Right atrium auricular region (tissue), 2 donors: ENCODE results near the gene TRPC4. TPM values are rescaled to one million over a fixed set of nuclear protein-coding genes. Genes with fewer than 3 reads are reported as not detected.

Source experiments
- DNase-seq: peaks from one replicate; pipeline ENCODE4 v3.0.0-alpha.2; 2019; ENCODE audit warnings: low spot score
- H3K27ac ChIP-seq, 2 donors: fragments of 200-600 bp; sonication (generic); 1 replicate in 1 of 2; 2 replicates in 1 of 2; pipeline ENCODE4 v1.5.1; 2016 to 2019
- H3K27me3 ChIP-seq, 2 donors: fragments of 200-600 bp; sonication (generic); one replicate each; pipeline versions ENCODE4 v1.5.1 to v1.6.0; 2017 to 2019
- H3K36me3 ChIP-seq: fragments of 200-600 bp; sonication (generic); one replicate; pipeline ENCODE4 v1.5.1; 2016
- H3K4me1 ChIP-seq, 2 donors: fragments of 200-600 bp; sonication (generic); one replicate each; pipeline versions ENCODE4 v1.5.1 to v1.6.0; 2017 to 2019
- H3K4me3 ChIP-seq, 2 donors: fragments of 200-600 bp; sonication (generic); 1 replicate in 1 of 2; 2 replicates in 1 of 2; pipeline ENCODE4 v1.5.1; 2017 to 2019; ENCODE audit warnings: mild to moderate bottlenecking in 1 of 2, moderate library complexity in 1 of 2
- H3K9me3 ChIP-seq, 2 donors: fragments of 200-600 bp; sonication (generic); one replicate each; pipeline ENCODE4 v1.5.1; 2019
- total RNA-seq, 2 donors: library from RNA; depleted of rRNA; stranded (reverse); fragments of >200 nt; gene quantifications; one replicate each; pipeline ENCODE4 v1.1.0, GENCODE V29; 2016
- TF ChIP-seq, protein P1 (sequence below), 2 donors: fragments of 200-600 bp; sonication (generic); IDR thresholded peaks; one replicate each; pipeline ENCODE4 v1.5.1; 2019; ENCODE audit warnings: antibody characterized with exemption in 2 of 2

Gene TRPC4
- total RNA-seq, 2 donors from 2014 or later: 0.48 to 1.7 TPM

DNA sequence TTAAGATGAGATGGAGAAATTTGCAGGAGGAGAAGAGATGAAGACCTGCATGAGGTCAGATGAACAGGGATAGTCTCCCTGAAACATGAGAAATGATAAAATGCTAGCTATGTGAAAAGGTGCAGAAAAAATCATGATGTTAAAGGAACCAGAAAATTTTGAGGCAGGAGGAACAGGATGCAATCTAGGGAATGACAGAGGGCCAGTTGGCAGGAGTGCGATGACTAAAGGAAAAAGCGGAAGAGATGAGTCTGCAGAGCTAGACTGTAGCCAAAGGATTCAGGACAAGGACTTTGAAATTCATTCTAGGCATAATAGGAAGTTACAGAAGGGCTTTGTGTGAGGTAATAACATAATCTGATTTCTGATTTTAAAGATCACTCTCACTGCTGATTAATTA lies 77.9 kb downstream of the TRPC4 start:
- no peaks in the 10 kb centered on the region for H3K27me3 ChIP-seq
- TF ChIP-seq, protein P1, sequence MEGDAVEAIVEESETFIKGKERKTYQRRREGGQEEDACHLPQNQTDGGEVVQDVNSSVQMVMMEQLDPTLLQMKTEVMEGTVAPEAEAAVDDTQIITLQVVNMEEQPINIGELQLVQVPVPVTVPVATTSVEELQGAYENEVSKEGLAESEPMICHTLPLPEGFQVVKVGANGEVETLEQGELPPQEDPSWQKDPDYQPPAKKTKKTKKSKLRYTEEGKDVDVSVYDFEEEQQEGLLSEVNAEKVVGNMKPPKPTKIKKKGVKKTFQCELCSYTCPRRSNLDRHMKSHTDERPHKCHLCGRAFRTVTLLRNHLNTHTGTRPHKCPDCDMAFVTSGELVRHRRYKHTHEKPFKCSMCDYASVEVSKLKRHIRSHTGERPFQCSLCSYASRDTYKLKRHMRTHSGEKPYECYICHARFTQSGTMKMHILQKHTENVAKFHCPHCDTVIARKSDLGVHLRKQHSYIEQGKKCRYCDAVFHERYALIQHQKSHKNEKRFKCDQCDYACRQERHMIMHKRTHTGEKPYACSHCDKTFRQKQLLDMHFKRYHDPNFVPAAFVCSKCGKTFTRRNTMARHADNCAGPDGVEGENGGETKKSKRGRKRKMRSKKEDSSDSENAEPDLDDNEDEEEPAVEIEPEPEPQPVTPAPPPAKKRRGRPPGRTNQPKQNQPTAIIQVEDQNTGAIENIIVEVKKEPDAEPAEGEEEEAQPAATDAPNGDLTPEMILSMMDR (IDR thresholded peaks at IDR 0.05): no peak
- no peak overlapping the region for H3K27ac ChIP-seq
- no peak overlapping the region for H3K4me3 ChIP-seq
- no peak for DNase-seq
- no peaks in the 10 kb centered on the region for H3K36me3 ChIP-seq
- H3K9me3 ChIP-seq: no peaks in the 10 kb centered on the region
- H3K4me1 ChIP-seq: no peaks in the 10 kb centered on the region

- Histone ChIP-seq H3K4me3 (no peak overlapping the region), H3K9me3 (no peaks in the 10 kb centered on the region), H3K36me3 (no peaks in the 10 kb centered on the region), H3K27ac (no peak overlapping the region), H3K27me3 (no peaks in the 10 kb centered on the region), H3K4me1 (no peaks in the 10 kb centered on the region)
- TF ChIP-seq, protein P1 (IDR thresholded peaks at IDR 0.05): no peak
- DNase-seq: no peak
Measured at GRCh38 chr13:37788346-37788745, 81.2 kb downstream of the TRPC4 start.

- Histone ChIP-seq H3K27me3 (no peaks in the 10 kb centered on the region), H3K36me3 (no peaks in the 10 kb centered on the region), H3K9me3 (no peaks in the 10 kb centered on the region), H3K4me3 (no peak overlapping the region), H3K4me1 (no peaks in the 10 kb centered on the region), H3K27ac (no peak overlapping the region)
- TF ChIP-seq, protein P1 (IDR thresholded peaks at IDR 0.05): no peak
- DNase-seq: no peak
Measured at GRCh38 chr13:37777676-37778075, 91.9 kb downstream of the TRPC4 start.

GRCh38 chr13:37775871-37776270 lies 93.7 kb downstream of the TRPC4 start:
- Histone ChIP-seq H3K4me1 (no peaks in the 10 kb centered on the region), H3K27ac (no peak overlapping the region), H3K27me3 (no peaks in the 10 kb centered on the region), H3K4me3 (no peak overlapping the region), H3K9me3 (no peaks in the 10 kb centered on the region), H3K36me3 (no peaks in the 10 kb centered on the region)
- TF ChIP-seq, protein P1 (IDR thresholded peaks at IDR 0.05): no peak
- DNase-seq: no peak

GRCh38 chr13:37772644-37773043 lies 96.9 kb downstream of the TRPC4 start:
- TF ChIP-seq, protein P1 (IDR thresholded peaks at IDR 0.05): no peak
- no peaks in the 10 kb centered on the region for H3K4me1 ChIP-seq
- no peaks in the 10 kb centered on the region for H3K27me3 ChIP-seq

DNA sequence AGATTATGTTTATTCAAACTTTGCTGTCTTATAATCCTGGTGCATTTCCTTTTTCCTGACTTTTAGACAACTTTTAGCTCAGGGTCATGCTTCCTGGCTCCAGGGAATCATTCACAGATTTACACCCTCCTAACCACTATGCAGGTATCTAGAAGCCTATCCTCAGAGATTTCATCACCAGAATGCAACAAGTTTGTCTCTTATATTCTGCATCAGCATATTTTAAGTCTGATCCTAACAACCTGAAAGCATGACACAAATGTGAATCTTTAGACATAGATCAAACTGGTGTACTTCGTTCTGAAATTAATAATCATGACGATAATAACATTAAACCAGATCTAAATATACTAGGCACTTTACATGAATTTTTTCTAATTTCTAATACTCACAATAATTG lies 100.0 kb downstream of the TRPC4 start:
- DNase-seq: no peak
- no peaks in the 10 kb centered on the region for H3K27me3 ChIP-seq
- H3K4me1 ChIP-seq: no peaks in the 10 kb centered on the region
- H3K36me3 ChIP-seq: no peaks in the 10 kb centered on the region
- H3K9me3 ChIP-seq: no peaks in the 10 kb centered on the region
- H3K4me3 ChIP-seq: no peak overlapping the region
- TF ChIP-seq, protein P1 (IDR thresholded peaks at IDR 0.05): no peak
- H3K27ac ChIP-seq: no peak overlapping the region

More at GRCh38 chr13:37772644-37773043, 96.9 kb downstream of the TRPC4 start:
- DNase-seq: no peak
- Histone ChIP-seq H3K4me3 (no peak overlapping the region), H3K9me3 (no peaks in the 10 kb centered on the region), H3K36me3 (no peaks in the 10 kb centered on the region), H3K27ac (no peak overlapping the region)
